ENCODE data around the gene OCSTAMP. TPM values are rescaled to one million over a fixed set of nuclear protein-coding genes. Genes with fewer than 3 reads are reported as not detected.

The OCSTAMP gene
- total RNA-seq, 4 donors from 2014 or later = not detected

DNA sequence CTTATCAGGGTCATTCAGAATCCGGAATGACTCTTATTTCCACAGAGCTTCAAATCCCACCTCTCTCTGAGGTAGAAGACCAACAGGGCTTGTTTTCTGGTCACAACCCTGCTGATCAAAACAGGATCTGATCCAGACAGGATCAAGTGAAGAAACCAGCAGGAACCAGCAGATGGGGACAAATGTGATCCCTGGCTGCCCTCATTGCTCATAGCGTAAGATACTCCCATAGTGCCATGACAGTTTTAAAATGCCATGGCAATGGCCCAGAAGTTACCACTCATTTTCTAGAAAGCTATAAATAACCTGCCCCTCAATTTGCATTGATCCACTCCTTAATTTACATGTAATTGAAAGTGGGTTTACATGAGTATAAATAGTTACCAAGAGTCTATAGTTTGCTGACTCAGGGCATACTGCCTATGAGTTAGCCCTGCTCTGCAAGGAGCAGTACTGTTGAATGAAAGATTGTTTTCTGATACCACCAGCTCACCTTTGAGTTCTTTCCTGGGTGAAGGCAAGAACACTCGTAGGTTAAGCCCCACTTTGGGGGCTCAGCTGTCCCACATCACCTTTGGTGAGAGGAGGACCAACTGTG is 30.9 kb downstream of the OCSTAMP start:
- no peaks in the 10 kb centered on the region for H3K9me3 ChIP-seq
- no peak for DNase-seq
- no peak for TF ChIP-seq POLR2A (IDR thresholded peaks at IDR 0.05)
- no peak overlapping the region for H3K27ac ChIP-seq
- peaks cover 0 to 66% (median 0%) of the 10 kb centered on the region in 4 donors for H3K27me3 ChIP-seq
- no peak overlapping the region for H3K4me3 ChIP-seq
- intact Hi-C loops (cut with DNase I) = no loop called here
- WGBS, 2 donors = 69 to 73% methylated on average over 3 of the region's 3 CpGs
- no peaks in the 10 kb centered on the region for H3K4me1 ChIP-seq
- H3K36me3 ChIP-seq = no peaks in the 10 kb centered on the region

DNA sequence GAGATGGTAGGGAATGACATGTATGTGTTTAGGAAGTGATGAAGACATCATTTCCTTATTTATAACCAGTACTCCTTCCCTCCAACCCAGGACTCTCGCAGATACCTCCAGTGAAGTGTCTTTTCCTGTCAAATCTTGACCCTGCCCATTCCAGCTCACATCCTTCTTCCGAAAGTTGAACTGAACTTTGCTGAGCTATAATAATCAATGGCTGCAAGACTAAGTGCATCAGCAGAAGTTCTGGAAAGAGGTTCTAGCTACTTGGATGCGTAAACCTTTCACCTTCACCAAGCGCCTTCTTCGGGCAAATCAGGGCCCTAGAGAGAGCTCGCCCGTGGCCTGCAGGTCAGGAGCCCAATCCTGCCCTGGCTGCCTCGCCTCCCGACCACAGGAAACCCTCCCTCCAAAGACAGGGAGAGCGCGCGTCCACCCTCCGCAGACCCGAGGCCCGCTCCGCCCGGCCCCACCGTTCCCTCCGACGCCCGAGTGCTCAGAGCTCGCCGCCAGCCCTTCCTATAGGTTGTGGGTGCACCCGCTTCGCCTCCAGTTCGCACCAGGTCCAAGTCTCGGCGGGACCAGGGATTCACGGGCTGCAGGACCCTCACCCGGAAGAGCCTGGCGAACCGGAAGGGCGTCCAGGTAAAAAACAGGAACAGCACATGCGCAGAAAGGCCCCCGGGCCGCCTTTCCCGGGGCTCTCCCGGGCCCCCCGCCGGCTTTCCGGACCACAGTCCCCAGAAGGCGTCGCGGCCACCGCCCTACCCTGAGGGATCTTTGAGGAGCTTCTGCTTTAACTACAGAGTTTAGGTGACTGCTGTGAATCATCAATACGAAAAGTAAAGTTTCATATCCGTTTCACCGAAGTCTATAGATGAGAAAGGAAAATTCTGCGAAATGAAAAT is 37.3 kb downstream of the OCSTAMP start, which contains the start of gene ZNF334:
Gene ZNF334 (minus strand): TSS at position 617 of the 902 bp plus-strand sequence. CDS start 1,457 bp downstream, outside the sequence.
- H3K4me3 ChIP-seq = peak within 1 kb of the TSS; percentile 42 to 66 (median 55)
- H3K9me3 ChIP-seq = no peaks in the 10 kb centered on the region
- 10% methylated on average over 13 to 34 of the region's 49 CpGs for WGBS, 2 donors
- no peak for TF ChIP-seq POLR2A (IDR thresholded peaks at IDR 0.05)
- TF ChIP-seq, protein P1, sequence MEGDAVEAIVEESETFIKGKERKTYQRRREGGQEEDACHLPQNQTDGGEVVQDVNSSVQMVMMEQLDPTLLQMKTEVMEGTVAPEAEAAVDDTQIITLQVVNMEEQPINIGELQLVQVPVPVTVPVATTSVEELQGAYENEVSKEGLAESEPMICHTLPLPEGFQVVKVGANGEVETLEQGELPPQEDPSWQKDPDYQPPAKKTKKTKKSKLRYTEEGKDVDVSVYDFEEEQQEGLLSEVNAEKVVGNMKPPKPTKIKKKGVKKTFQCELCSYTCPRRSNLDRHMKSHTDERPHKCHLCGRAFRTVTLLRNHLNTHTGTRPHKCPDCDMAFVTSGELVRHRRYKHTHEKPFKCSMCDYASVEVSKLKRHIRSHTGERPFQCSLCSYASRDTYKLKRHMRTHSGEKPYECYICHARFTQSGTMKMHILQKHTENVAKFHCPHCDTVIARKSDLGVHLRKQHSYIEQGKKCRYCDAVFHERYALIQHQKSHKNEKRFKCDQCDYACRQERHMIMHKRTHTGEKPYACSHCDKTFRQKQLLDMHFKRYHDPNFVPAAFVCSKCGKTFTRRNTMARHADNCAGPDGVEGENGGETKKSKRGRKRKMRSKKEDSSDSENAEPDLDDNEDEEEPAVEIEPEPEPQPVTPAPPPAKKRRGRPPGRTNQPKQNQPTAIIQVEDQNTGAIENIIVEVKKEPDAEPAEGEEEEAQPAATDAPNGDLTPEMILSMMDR (IDR thresholded peaks at IDR 0.05) = no peak
- DNase-seq = no peak
- intact Hi-C loops (cut with DNase I) = no loop called here
- H3K4me1 ChIP-seq = peaks cover 0 to 15% (median 0%) of the 10 kb centered on the region in 3 donors
- peak within 1 kb of the TSS in 3 of 4 donors; percentile 14 to 45 (median 36) for H3K27ac ChIP-seq
- H3K36me3 ChIP-seq = no peaks in the 10 kb centered on the region
- peaks cover 0 to 38% (median 0%) of the 10 kb centered on the region in 4 donors for H3K27me3 ChIP-seq

DNA sequence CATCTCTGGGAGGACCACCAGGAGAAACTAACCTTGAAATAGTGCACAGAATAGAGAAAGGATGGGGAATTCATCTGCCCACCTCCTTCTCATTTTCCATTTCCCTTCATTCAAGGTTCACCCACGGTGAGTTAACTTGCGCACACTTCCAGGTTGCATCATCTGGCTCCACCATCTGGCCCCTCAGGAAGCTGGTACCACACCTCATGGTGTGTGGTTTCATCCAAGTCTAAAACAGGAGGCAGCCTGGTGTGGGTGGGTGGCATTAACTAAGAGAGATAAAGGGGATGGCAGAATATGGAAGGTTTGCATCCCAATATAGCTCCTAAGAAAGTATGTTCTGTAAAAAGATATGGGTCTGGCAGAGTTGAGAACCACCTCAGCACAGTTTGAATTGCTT is 40.9 kb downstream of the OCSTAMP start:
- Histone ChIP-seq H3K36me3 (no peaks in the 10 kb centered on the region), H3K4me3 (no peak overlapping the region), H3K27me3 (peaks cover 0 to 6% (median 0%) of the 10 kb centered on the region in 4 donors), H3K27ac (no peak overlapping the region), H3K4me1 (peaks cover 0 to 15% (median 0%) of the 10 kb centered on the region in 3 donors), H3K9me3 (no peaks in the 10 kb centered on the region)
- DNase-seq = no peak
- TF ChIP-seq POLR2A (IDR thresholded peaks at IDR 0.05) = no peak
- TF ChIP-seq, protein P1 (IDR thresholded peaks at IDR 0.05) = no peak
- 61 to 64% methylated on average over 2 of the region's 2 CpGs for WGBS, 2 donors
- intact Hi-C loops (cut with DNase I) = no loop called here

DNA sequence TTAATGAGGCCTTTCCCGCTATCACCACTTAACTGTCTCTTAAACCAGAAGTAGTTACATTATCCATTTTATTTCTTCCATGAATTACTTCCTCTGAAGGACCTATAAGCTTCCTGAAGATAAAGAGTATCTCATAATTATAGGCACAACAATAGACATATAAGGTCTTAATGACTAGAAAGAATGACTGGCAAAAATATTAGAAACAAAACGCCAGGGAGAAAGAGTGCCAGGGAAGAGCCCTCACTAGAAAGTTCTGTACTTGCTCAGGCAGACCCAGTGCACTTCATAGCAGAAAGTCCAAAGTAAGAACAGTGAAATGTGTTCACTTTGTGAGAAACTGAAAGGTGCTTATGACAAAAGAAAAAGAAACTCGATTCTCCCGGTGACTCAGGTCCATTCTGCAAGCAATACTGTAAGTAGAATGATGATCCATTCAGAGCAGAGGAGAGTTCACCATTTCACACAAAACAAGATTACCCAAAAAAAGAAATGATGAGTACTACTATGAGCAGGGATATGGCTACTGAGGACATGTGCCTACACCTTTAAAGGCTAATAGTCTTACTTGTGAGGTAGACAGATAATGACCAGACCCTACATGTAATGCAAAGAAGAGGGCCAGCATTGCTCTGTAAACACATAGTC is 42.6 kb downstream of the OCSTAMP start:
- no peak for DNase-seq
- Histone ChIP-seq H3K9me3 (peaks cover 0 to 2% (median 0%) of the 10 kb centered on the region in 3 donors), H3K36me3 (no peaks in the 10 kb centered on the region), H3K4me1 (peaks cover 0 to 3% (median 0%) of the 10 kb centered on the region in 3 donors), H3K4me3 (no peak overlapping the region), H3K27ac (no peak overlapping the region), H3K27me3 (no peaks in the 10 kb centered on the region)
- intact Hi-C loops (cut with DNase I) = no loop called here
- WGBS, 2 donors = 70 to 71% methylated on average over 4 of the region's 4 CpGs
- no peak for TF ChIP-seq POLR2A (IDR thresholded peaks at IDR 0.05)
- TF ChIP-seq, protein P1 (IDR thresholded peaks at IDR 0.05) = no peak

DNA sequence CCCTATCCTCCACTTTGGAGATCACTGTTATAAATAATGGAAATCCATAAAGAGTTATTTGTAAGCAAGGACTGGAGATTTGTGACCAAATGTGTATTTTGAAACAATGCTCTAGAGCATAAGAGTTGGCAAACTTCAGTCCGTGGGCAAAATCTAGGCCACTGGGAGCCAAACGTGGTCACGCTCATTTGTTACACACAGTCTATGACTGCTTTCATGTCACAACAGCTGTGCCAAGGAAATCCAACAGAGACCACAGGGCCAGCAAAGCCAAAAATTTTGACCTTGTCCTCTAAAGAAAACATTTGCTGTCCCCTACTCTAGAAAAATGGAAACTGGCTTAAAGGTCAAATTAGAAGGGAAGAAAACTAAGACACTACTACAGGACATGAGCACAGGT is 44.9 kb downstream of the OCSTAMP start:
- WGBS, 2 donors = 87 to 92% methylated on average over 3 of the region's 3 CpGs
- Histone ChIP-seq H3K27me3 (no peaks in the 10 kb centered on the region), H3K36me3 (no peaks in the 10 kb centered on the region), H3K9me3 (peaks cover 0 to 25% (median 23%) of the 10 kb centered on the region in 3 donors), H3K27ac (no peak overlapping the region), H3K4me3 (no peak overlapping the region), H3K4me1 (no peaks in the 10 kb centered on the region)
- no peak for TF ChIP-seq POLR2A (IDR thresholded peaks at IDR 0.05)
- TF ChIP-seq, protein P1 (IDR thresholded peaks at IDR 0.05) = no peak
- intact Hi-C loops (cut with DNase I) = no loop called here
- DNase-seq = no peak

Measured in esophagus squamous epithelium (tissue), 5 donors.